ENCODE measurements around the gene BRD8. TPM values are rescaled to one million over a fixed set of nuclear protein-coding genes. Genes with fewer than 3 reads are reported as not detected.
"Not testable (repeated sequence)": the region's sequence is repeated elsewhere in the genome, so short reads cannot be mapped to it uniquely, and the experiment has no call there.

The BRD8 gene, protein sequence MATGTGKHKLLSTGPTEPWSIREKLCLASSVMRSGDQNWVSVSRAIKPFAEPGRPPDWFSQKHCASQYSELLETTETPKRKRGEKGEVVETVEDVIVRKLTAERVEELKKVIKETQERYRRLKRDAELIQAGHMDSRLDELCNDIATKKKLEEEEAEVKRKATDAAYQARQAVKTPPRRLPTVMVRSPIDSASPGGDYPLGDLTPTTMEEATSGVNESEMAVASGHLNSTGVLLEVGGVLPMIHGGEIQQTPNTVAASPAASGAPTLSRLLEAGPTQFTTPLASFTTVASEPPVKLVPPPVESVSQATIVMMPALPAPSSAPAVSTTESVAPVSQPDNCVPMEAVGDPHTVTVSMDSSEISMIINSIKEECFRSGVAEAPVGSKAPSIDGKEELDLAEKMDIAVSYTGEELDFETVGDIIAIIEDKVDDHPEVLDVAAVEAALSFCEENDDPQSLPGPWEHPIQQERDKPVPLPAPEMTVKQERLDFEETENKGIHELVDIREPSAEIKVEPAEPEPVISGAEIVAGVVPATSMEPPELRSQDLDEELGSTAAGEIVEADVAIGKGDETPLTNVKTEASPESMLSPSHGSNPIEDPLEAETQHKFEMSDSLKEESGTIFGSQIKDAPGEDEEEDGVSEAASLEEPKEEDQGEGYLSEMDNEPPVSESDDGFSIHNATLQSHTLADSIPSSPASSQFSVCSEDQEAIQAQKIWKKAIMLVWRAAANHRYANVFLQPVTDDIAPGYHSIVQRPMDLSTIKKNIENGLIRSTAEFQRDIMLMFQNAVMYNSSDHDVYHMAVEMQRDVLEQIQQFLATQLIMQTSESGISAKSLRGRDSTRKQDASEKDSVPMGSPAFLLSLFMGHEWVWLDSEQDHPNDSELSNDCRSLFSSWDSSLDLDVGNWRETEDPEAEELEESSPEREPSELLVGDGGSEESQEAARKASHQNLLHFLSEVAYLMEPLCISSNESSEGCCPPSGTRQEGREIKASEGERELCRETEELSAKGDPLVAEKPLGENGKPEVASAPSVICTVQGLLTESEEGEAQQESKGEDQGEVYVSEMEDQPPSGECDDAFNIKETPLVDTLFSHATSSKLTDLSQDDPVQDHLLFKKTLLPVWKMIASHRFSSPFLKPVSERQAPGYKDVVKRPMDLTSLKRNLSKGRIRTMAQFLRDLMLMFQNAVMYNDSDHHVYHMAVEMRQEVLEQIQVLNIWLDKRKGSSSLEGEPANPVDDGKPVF
- 49.1 and 60.0 TPM in 2 replicates for total RNA-seq (2014; rRNA removed)
- polyA plus RNA-seq (2012) = 20.6 TPM

- peak; percentile 97 for DNase-seq (ENCODE audit: low read depth)
Measured at GRCh38 chr5:138178516-138179276, at the start of gene BRD8, which contains the start of gene KIF20A. TSS of gene BRD8 (minus strand) at chr5:138178630. CDS start at chr5:138178614, 16 bp downstream. TSS of gene KIF20A (plus strand) at chr5:138179112. CDS start at chr5:138179681, 569 bp downstream.

DNA sequence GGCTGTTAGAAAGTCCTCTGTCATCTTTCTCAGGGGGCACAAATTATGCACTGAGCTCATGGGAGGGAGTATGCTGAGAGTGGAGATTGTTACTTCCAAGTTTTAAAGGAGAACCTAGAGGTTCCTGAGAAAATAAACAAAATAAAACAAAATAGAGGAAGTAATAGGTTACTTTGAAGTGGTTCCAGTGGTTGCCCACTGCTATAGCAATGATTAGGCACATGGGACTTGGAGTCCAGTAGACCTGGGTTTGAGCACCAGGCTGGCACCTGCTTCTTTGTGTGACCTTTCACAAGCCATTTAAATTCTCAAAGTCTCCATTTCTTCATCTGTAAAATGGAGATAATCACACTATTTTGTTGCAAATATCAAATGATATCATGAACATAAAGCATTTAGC is 48.5 kb upstream of the BRD8 start:
- DNase-seq (ENCODE audit: low read depth) = no peak

DNA sequence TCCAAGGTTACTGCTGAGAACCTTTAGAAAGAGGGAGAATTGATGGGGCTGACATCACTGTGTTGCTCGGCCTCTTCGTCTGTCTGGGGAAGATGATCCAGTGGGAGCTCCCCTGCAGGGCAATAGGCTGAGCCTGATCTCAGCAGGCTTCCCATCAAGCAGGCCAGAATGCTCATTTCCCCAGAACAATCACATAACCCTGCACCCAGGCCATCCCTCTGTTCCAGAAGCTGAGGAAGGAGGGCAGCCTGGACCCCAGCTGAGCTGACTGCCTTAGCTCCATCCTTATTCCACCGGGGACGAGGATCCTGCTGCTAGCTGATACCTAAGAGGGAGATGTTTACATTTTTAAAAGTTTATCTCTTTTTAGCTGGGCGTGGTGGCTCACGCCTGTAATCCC is 46.3 kb upstream of the BRD8 start:
- DNase-seq (ENCODE audit: low read depth) = no peak

GRCh38 chr5:138223532-138223931 is 45.1 kb upstream of the BRD8 start:
- DNase-seq (ENCODE audit: low read depth) = no peak

- DNase-seq (ENCODE audit: low read depth) = no peak
Measured at GRCh38 chr5:138216799-138217198, 38.4 kb upstream of the BRD8 start.

DNA sequence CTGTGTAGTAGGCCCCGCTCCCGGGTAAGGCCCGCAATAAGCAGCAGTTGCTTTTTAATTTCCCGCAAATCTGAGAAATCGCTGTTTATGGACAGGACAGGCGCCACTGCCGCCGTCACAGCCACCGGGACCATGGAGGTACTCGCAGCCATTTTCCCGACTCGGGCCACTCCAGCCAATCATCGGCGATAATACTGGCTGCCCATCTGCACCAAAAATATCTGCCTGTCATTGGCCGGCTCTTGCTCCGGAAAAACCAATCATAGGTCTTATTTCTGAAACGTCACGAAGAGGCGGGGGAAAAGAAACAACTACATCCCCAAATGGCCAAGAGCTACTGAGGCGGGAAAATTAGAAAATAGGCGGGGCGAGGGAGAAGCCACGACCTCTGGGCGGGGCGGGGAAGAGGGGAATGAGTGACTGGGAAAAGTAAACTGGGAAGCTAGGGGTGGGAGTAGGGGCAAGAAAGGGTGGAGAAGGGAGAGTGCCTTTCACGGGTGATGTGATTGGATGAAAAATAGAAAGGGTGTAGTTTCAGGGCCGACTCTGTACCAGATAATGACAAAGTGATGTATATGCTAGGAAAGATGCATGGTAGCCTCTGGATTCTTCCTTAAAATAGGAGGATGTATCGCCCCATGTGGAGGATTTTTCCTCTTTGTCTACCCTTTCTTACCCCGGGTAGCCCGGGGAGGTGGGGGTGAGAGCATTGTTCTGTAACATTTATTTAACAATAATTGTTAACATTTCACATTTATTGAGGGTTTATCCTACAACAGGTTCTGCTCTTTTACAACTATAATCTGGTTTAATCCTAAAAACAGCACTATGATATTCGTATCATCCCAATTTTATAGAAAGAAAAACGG is 35.0 kb upstream of the BRD8 start, which contains the start of gene CDC23:
CDC23 (minus strand) TSS at position 163 of the 869 bp plus-strand sequence; CDS start at position 152, 11 bp downstream.
- DNase-seq (ENCODE audit: low read depth) = peak; percentile 99

DNA sequence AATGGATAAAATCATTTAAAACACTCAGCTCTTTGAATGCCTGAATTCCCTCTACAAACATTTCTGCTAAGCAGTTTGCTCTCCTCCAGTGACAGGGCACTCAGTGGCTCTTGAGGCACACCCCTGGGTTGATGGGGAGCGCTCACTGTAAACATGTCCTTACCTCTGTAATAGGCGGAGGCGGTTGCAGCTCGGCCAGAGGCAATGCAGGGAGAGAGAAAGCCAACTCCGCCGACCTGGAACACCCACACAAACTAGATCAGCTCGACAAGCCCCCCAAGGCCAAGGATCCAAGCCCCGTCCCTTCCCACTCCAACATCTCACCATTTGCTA is 34.4 kb upstream of the BRD8 start:
- DNase-seq (ENCODE audit: low read depth) = no peak

DNA sequence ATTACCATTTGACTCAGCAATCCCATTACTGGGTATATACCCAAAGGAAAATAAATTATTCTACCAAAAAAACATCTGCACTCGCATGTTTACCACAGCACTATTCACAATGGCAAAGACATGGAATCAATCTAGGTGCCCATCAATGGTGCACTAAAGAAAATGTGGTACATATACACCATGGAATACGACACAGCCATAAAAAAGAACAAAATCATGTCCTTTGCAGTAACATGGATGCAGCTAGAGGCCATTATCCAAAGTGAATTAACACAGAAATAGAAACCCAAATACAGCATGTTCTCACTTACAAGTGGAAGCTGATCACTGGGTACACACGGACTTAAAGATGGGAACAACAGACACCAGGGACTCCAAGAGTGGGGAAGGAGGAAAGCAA is 32.6 kb upstream of the BRD8 start:
- no peak for DNase-seq (ENCODE audit: low read depth)

DNA sequence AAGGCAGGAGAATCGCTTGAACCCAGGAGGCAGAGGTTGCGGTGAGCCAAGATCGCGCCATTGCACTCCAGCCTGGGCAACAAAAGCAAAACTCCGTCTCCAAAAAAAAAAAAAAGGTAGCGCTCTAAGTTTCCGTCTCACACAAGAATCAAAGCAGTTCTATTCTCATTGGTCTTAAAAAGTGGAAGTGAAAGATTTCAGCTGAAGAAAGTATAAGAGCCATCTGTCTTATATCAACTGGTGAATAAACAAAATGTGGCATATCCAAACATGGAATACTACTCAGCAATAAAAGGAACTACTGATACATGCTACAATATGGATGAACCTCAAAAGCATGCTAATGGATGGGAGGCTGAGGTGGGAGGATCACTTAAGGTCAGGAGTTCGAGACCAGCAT is 15.4 kb upstream of the BRD8 start:
- not testable (repeated sequence) for DNase-seq (ENCODE audit: low read depth)

- no peak for DNase-seq (ENCODE audit: low read depth)
Measured at GRCh38 chr5:138192826-138193225, 14.4 kb upstream of the BRD8 start.

GRCh38 chr5:138188626-138189025 is 10.2 kb upstream of the BRD8 start:
- no peak for DNase-seq (ENCODE audit: low read depth)

DNA sequence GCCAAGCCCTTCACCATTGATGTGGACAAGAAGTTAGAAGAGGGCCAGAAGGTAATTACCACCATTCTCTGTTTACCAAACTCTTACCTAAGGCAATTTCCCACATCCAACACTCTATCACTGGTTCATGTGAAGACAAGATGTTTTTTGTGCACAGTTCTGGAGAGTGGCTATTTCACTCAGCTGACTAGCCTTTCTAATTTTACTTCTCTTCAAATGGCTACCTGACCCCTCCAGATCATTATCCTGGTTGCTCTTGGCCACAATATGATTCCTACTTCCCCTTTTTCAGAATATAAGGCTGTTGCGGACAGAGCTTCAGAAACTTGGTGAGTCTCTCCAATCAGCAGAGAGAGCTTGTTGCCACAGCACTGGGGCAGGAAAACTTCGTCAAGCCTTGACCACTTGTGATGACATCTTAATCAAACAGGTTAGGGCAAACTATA is 7.6 kb upstream of the BRD8 start:
- no peak for DNase-seq (ENCODE audit: low read depth)

DNA sequence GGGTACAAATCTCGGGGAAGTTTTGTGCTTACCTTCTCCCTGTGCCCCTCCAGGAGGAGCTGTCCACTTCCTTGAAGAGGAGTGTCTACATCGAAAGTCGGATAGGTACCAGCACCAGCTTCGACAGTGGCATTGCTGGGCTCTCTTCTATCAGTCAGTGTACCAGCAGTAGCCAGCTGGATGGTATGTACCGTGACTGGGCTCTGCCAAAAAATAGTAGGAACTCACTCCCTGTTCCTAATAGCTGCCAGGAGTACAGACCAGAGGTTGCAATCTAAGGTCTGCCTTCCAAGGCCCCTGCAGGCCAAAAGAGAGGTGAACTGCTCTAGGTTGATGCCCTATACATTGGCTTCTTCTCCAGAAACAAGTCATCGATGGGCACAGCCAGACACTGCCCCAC is 4.4 kb upstream of the BRD8 start:
- DNase-seq (ENCODE audit: low read depth) = no peak

GRCh38 chr5:138180841-138181240 is 2.4 kb upstream of the BRD8 start:
- DNase-seq (ENCODE audit: low read depth) = no peak

DNA sequence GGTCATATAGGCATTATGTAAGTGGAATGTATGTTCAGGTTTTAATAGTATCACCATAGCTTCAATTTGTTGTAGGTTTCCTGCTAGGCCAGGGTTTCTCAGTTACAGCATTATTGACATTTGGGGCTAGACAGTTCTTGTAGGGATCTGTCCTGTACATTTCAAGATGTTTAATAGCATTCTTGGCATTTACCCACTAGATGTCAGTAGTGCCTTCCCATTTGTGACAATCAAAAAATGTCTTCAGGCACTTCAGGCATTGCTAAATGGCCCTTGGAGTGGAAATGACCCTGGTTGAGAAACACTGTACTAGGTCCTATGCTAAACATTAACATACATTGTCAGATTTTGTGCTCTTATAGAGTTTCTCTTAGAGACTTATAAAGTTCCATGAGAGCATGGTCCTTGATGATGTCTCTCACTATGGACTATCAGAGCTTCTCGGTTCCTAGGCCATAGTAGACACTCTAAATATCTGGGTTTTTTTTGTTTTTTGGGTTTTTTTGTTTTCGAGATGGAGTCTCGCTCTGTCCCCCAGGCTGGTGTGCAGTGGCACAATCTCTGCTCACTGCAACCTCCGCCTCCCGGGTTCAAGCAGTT is 1.9 kb upstream of the BRD8 start:
- peak; percentile 73 for DNase-seq (ENCODE audit: low read depth)

DNA sequence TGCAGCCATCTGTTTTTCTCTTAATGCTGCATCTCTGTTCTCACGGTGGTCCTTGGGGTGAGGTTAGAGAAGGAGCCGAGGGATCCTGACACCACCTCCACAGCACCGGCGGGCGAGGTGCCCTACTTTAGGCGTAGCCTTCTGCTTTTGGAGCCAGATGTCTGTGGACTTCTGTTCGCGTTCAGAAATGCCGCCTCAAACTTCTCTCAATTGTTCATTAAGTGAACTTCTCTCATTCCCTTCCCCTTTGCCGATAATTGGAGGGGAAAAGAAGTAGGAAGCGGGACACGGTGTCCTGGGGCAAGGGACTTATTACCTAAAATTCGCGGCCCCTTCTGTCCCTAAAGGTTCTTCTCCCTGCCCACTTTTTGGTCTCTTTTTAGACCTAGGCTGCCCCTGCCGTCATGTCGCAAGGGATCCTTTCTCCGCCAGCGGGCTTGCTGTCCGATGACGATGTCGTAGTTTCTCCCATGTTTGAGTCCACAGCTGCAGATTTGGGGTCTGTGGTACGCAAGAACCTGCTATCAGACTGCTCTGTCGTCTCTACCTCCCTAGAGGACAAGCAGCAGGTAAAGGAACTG is 937 bp upstream of the BRD8 start:
- DNase-seq (ENCODE audit: low read depth) = peak; percentile 17

DNA sequence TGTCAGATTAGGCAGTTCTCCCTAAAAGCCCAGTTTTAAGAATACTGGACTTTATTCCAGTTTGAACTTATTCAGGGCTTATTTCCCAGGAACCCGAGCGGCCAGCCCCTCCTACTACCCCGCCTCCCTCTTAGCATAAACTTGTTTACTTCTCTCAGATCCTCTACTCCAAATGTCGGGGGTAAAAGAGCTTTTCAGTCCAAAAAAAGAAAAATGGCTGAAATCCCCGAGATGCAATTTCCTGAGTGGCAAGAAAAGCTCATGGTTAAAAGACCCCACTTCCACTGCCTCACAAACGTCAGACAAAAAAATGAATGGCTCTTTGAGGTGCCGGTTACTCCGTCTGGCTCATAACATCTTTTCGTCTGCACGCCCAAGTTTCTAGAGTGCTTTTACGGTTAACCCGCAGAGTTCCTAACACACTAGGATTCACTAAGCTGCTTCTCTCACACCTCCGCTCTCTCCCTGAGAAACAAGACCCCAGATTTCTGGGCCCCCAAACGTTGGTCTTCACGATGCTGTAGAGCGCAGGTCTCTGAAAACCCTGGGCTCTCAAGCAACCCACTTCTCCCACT is 402 bp downstream of the BRD8 start:
- DNase-seq (ENCODE audit: low read depth) = peak; percentile 26

DNA sequence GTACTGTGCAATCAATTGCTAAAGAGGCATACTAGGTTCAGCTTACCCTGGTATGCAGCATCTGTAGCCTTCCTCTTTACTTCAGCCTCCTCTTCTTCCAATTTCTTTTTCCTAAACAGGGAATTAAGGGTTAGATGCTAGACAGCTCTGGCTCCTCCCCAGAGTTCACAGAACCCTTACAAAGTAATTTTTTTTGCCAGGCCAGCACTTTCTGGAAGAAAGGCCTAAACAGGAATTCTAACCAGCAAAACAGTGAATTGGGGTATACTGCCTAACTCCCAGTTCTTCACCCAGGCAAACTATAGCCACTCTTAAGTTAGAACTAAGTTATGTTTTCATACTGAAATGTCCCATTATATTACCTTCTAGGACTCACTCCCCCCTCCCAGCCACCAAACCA is 8.1 kb downstream of the BRD8 start:
- DNase-seq (ENCODE audit: low read depth) = no peak

DNA sequence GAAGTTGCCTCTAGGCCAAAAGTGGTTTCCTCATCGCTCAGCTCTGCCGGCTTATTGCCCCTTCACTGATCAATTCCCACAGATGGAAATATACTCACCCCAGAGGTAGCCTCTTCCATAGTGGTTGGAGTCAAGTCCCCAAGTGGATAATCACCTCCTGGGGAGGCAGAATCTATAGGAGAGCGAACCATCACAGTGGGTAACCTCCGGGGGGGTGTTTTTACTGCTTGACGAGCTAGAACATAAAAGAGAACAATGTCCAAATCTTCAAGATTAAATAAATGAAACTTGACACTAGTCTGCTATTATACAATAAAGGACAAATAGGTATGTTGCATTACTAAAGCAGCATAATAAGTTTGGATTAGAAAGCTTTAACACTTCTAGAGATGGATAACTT is 9.3 kb downstream of the BRD8 start:
- DNase-seq (ENCODE audit: low read depth) = no peak

Data from LHCN-M2 (cell line).